Smooth muscle cell (in vitro differentiated cells): ENCODE results near the gene CPPED1. TPM values are rescaled to one million over a fixed set of nuclear protein-coding genes. Genes with fewer than 3 reads are reported as not detected.

Experiments
- DNase-seq: peaks from one replicate; lab custom pipeline; 2025; ENCODE audit not compliant: unreplicated experiment; lab: John Stamatoyannopoulos, UW
- H2AFZ ChIP-seq: fragments of 200-600 bp; sonication (generic); 2 replicates; pipeline ENCODE4 v1.6.0; 2016; ENCODE audit warnings: antibody characterized with exemption, low read depth, mild to moderate bottlenecking
- H3F3A ChIP-seq: fragments of 200-600 bp; sonication (generic); 2 replicates; pipeline ENCODE4 v1.6.0; 2017; ENCODE audit warnings: antibody characterized with exemption, low read depth
- H3K27ac ChIP-seq: fragments of 200-600 bp; sonication (generic); 2 replicates; pipeline ENCODE4 v1.5.1; 2016; ENCODE audit warnings: low read depth, mild to moderate bottlenecking
- H3K27me3 ChIP-seq: fragments of 200-600 bp; sonication (generic); 2 replicates; pipeline ENCODE4 v1.6.1; 2016; ENCODE audit warnings: low read depth, mild to moderate bottlenecking
- H3K36me3 ChIP-seq: fragments of 200-600 bp; sonication (generic); 2 replicates; pipeline ENCODE4 v1.5.1; 2016; ENCODE audit warnings: low read depth
- H3K4me1 ChIP-seq: fragments of 200-600 bp; sonication (generic); 2 replicates; pipeline ENCODE4 v1.5.1; 2016; ENCODE audit warnings: low read depth
- H3K4me2 ChIP-seq: fragments of 200-600 bp; sonication (generic); 2 replicates; pipeline ENCODE4 v1.6.0; 2016; ENCODE audit warnings: mild to moderate bottlenecking
- H3K4me3 ChIP-seq: fragments of 200-600 bp; sonication (generic); 2 replicates; pipeline ENCODE4 v1.5.1; 2016; ENCODE audit warnings: mild to moderate bottlenecking
- H3K79me2 ChIP-seq: fragments of 200-600 bp; sonication (generic); 2 replicates; pipeline ENCODE4 v1.6.0; 2016; ENCODE audit warnings: low read depth, mild to moderate bottlenecking
- H3K9ac ChIP-seq: fragments of 200-600 bp; sonication (generic); 2 replicates; pipeline ENCODE4 v1.6.0; 2016; ENCODE audit warnings: low read depth
- H3K9me3 ChIP-seq: fragments of 200-600 bp; sonication (generic); replicated peaks from 2 replicates; pipeline ENCODE4 v1.5.1; 2016; ENCODE audit warnings: low read depth
- H4K20me1 ChIP-seq: fragments of 200-600 bp; sonication (generic); 2 replicates; pipeline ENCODE4 v1.6.0; 2016; ENCODE audit warnings: low read depth
- CTCF ChIP-seq: fragments of 200-600 bp; sonication (generic); IDR thresholded peaks from 2 replicates; pipeline ENCODE4 v1.5.1; 2017; ENCODE audit warnings: borderline replicate concordance, mild to moderate bottlenecking, antibody characterized with exemption; ENCODE audit not compliant: insufficient read depth, poor library complexity, severe bottlenecking
- WGBS: methylation state at CpG from one replicate; pipeline ENCODE4 v1.1.7; 2016; ENCODE audit warnings: low lambda C conversion rate; 5-methylcytosine and 5-hydroxymethylcytosine counted together
- polyA plus RNA-seq: library from polyadenylated mRNA; unstranded; fragments of >200 nt; fragmentation: Nextera tagmentation; extraction: Ambion mirVana; gene quantifications from 2 replicates; pipeline ENCODE4 v1.2.1, GENCODE V29; 2016
- total RNA-seq: library from RNA; depleted of rRNA; stranded (reverse); fragments of >200 nt; gene quantifications from 2 replicates; pipeline ENCODE4 v1.2.3, GENCODE V29; 2014

The CPPED1 gene
- total and polyA plus RNA-seq, 2 experiments from 2014 or later: 17.2 to 20.9 TPM

DNA sequence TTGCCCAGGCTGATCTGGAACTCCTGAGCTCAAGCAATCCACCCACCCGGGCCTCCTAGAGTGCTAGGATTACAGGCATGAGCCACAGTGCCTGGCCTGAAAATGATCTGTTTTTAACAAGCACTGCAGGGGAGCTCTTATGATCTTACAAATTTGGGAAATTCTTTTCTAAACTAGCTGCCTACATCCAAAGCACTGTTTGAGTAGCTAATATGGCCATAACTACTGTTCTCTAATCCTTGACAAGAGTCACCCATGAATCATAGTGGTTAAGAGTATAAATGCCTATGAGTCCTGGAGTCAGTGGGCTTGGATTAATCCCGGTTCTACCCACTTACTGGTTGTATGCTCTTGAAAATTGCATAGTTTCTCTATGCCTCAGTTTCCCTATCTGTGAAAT is 1.4 kb upstream of the CPPED1 start:
- Histone ChIP-seq H3K4me2 (peak overlapping the region; percentile 77), H4K20me1 (no peaks in the 10 kb centered on the region), H3K27ac (peak overlapping the region; percentile 91), H3K27me3 (no peaks in the 10 kb centered on the region), H3K36me3 (no peaks in the 10 kb centered on the region), H2AFZ (no peak overlapping the region), H3K79me2 (peaks cover 4% of the 10 kb centered on the region), H3K4me3 (no peak overlapping the region), H3K9ac (no peak overlapping the region), H3K4me1 (peaks cover 7% of the 10 kb centered on the region), H3F3A (peaks cover 16% of the 10 kb centered on the region), H3K9me3 (no peaks in the 10 kb centered on the region)
- WGBS: 15% methylated on average over 2 of the region's 2 CpGs
- TF ChIP-seq CTCF: no peak
- DNase-seq: no peak

GRCh38 chr16:12804395-12804794 is 708 bp upstream of the CPPED1 start:
- no peaks in the 10 kb centered on the region for H3K9me3 ChIP-seq
- H3K27ac ChIP-seq: peak overlapping the region; percentile 91
- no peak overlapping the region for H3K9ac ChIP-seq
- no peaks in the 10 kb centered on the region for H4K20me1 ChIP-seq
- peaks cover 4% of the 10 kb centered on the region for H3K79me2 ChIP-seq
- H3K4me3 ChIP-seq: peak overlapping the region; percentile 74
- no peak for TF ChIP-seq CTCF
- no peaks in the 10 kb centered on the region for H3K36me3 ChIP-seq
- H3F3A ChIP-seq: peaks cover 16% of the 10 kb centered on the region
- no peak for DNase-seq
- no peak overlapping the region for H2AFZ ChIP-seq
- H3K27me3 ChIP-seq: no peaks in the 10 kb centered on the region
- peaks cover 7% of the 10 kb centered on the region for H3K4me1 ChIP-seq
- 80% methylated on average over 9 of the region's 9 CpGs for WGBS
- peak overlapping the region; percentile 77 for H3K4me2 ChIP-seq

- H3K4me1 ChIP-seq: peaks cover 7% of the 10 kb centered on the region
- peaks cover 4% of the 10 kb centered on the region for H3K79me2 ChIP-seq
- peak overlapping the region; percentile 91 for H3K27ac ChIP-seq
- H3K36me3 ChIP-seq: no peaks in the 10 kb centered on the region
- peak overlapping the region; percentile 65 for H3K9ac ChIP-seq
- DNase-seq: no peak
- WGBS: 81% methylated on average over 6 of the region's 6 CpGs
- H3K27me3 ChIP-seq: no peaks in the 10 kb centered on the region
- H3F3A ChIP-seq: peaks cover 16% of the 10 kb centered on the region
- peak overlapping the region; percentile 77 for H3K4me2 ChIP-seq
- H3K9me3 ChIP-seq: no peaks in the 10 kb centered on the region
- H4K20me1 ChIP-seq: no peaks in the 10 kb centered on the region
- H3K4me3 ChIP-seq: peak overlapping the region; percentile 74
- no peak overlapping the region for H2AFZ ChIP-seq
- no peak for TF ChIP-seq CTCF
These were observed 1.0 kb downstream of the CPPED1 start for GRCh38 chr16:12802661-12803060.

- peaks cover 4% of the 10 kb centered on the region for H3K79me2 ChIP-seq
- H3K27ac ChIP-seq: peak overlapping the region; percentile 91
- H2AFZ ChIP-seq: no peak overlapping the region
- H3F3A ChIP-seq: peaks cover 16% of the 10 kb centered on the region
- TF ChIP-seq CTCF: no peak
- peaks cover 7% of the 10 kb centered on the region for H3K4me1 ChIP-seq
- WGBS: 64% methylated on average over 9 of the region's 9 CpGs
- peak overlapping the region; percentile 77 for H3K4me2 ChIP-seq
- peak overlapping the region; percentile 65 for H3K9ac ChIP-seq
- H3K36me3 ChIP-seq: no peaks in the 10 kb centered on the region
- no peaks in the 10 kb centered on the region for H4K20me1 ChIP-seq
- no peaks in the 10 kb centered on the region for H3K9me3 ChIP-seq
- no peaks in the 10 kb centered on the region for H3K27me3 ChIP-seq
- peak overlapping the region; percentile 74 for H3K4me3 ChIP-seq
- DNase-seq: no peak
These were observed 1.6 kb downstream of the CPPED1 start for GRCh38 chr16:12802048-12802447.
